ENCODE results near the gene AKAP8.
"Not testable (repeated sequence)": the region's sequence is repeated elsewhere in the genome, so short reads cannot be mapped to it uniquely, and the experiment has no call there.

AKAP8 gene

GRCh38 chr19:15372470-15372869 lies 7.1 kb downstream of the AKAP8 start:
- peaks cover 22% of the 10 kb centered on the region for H3K4me1 Mint-ChIP-seq (ENCODE audit: low read depth)
- H3K9me3 Mint-ChIP-seq: no peaks in the 10 kb centered on the region
- H3K4me3 Mint-ChIP-seq: no peak overlapping the region
- H3K36me3 Mint-ChIP-seq (ENCODE audit: low read depth): peaks cover 48% of the 10 kb centered on the region
- no peaks in the 10 kb centered on the region for H3K27me3 Mint-ChIP-seq
- H3K27ac Mint-ChIP-seq: no peak overlapping the region

GRCh38 chr19:15371786-15372380 lies 7.7 kb downstream of the AKAP8 start:
- Mint-ChIP-seq H3K27ac (no peak overlapping the region), H3K4me1 (ENCODE audit: low read depth) (peaks cover 18% of the 10 kb centered on the region), H3K36me3 (ENCODE audit: low read depth) (peaks cover 49% of the 10 kb centered on the region), H3K27me3 (no peaks in the 10 kb centered on the region), H3K4me3 (no peak overlapping the region), H3K9me3 (no peaks in the 10 kb centered on the region)

GRCh38 chr19:15371119-15371518 lies 8.5 kb downstream of the AKAP8 start:
- Mint-ChIP-seq H3K36me3 (ENCODE audit: low read depth) (peaks cover 50% of the 10 kb centered on the region), H3K9me3 (no peaks in the 10 kb centered on the region), H3K4me3 (no peak overlapping the region), H3K27me3 (no peaks in the 10 kb centered on the region), H3K4me1 (ENCODE audit: low read depth) (peaks cover 14% of the 10 kb centered on the region), H3K27ac (no peak overlapping the region)

GRCh38 chr19:15369594-15369891 lies 10.0 kb downstream of the AKAP8 start:
- no peak overlapping the region for H3K4me3 Mint-ChIP-seq
- no peak overlapping the region for H3K27ac Mint-ChIP-seq
- peaks cover 10% of the 10 kb centered on the region for H3K4me1 Mint-ChIP-seq (ENCODE audit: low read depth)
- H3K36me3 Mint-ChIP-seq (ENCODE audit: low read depth): peaks cover 62% of the 10 kb centered on the region
- no peaks in the 10 kb centered on the region for H3K9me3 Mint-ChIP-seq
- no peaks in the 10 kb centered on the region for H3K27me3 Mint-ChIP-seq

GRCh38 chr19:15368798-15369593 lies 10.6 kb downstream of the AKAP8 start:
- no peaks in the 10 kb centered on the region for H3K27me3 Mint-ChIP-seq
- H3K9me3 Mint-ChIP-seq: no peaks in the 10 kb centered on the region
- no peak overlapping the region for H3K4me3 Mint-ChIP-seq
- H3K4me1 Mint-ChIP-seq (ENCODE audit: low read depth): peaks cover 10% of the 10 kb centered on the region
- peaks cover 62% of the 10 kb centered on the region for H3K36me3 Mint-ChIP-seq (ENCODE audit: low read depth)
- H3K27ac Mint-ChIP-seq: peak overlapping the region; percentile 36

- peaks cover 63% of the 10 kb centered on the region for H3K36me3 Mint-ChIP-seq (ENCODE audit: low read depth)
- no peak overlapping the region for H3K27ac Mint-ChIP-seq
- no peak overlapping the region for H3K4me3 Mint-ChIP-seq
These were observed 11.4 kb downstream of the AKAP8 start for GRCh38 chr19:15368051-15368632.

GRCh38 chr19:15367439-15367838 lies 12.1 kb downstream of the AKAP8 start:
- no peaks in the 10 kb centered on the region for H3K27me3 Mint-ChIP-seq
- no peak overlapping the region for H3K27ac Mint-ChIP-seq
- no peaks in the 10 kb centered on the region for H3K9me3 Mint-ChIP-seq
- peaks cover 4% of the 10 kb centered on the region for H3K4me1 Mint-ChIP-seq (ENCODE audit: low read depth)
- H3K36me3 Mint-ChIP-seq (ENCODE audit: low read depth): peaks cover 59% of the 10 kb centered on the region
- no peak overlapping the region for H3K4me3 Mint-ChIP-seq

More at GRCh38 chr19:15368051-15368632, 11.4 kb downstream of the AKAP8 start:
- no peaks in the 10 kb centered on the region for H3K9me3 Mint-ChIP-seq
- no peaks in the 10 kb centered on the region for H3K27me3 Mint-ChIP-seq
- H3K4me1 Mint-ChIP-seq (ENCODE audit: low read depth): peaks cover 7% of the 10 kb centered on the region

GRCh38 chr19:15365264-15365663 lies 14.3 kb downstream of the AKAP8 start:
- Mint-ChIP-seq H3K27ac (no peak overlapping the region), H3K4me3 (no peak overlapping the region), H3K9me3 (no peaks in the 10 kb centered on the region), H3K27me3 (no peaks in the 10 kb centered on the region), H3K36me3 (ENCODE audit: low read depth) (peaks cover 68% of the 10 kb centered on the region), H3K4me1 (ENCODE audit: low read depth) (no peaks in the 10 kb centered on the region)

- H3K27ac Mint-ChIP-seq; H3K4me3 Mint-ChIP-seq; H3K4me1 Mint-ChIP-seq (ENCODE audit: low read depth); H3K27me3 Mint-ChIP-seq; H3K9me3 Mint-ChIP-seq: not testable (repeated sequence)
- peaks cover 64% of the 10 kb centered on the region for H3K36me3 Mint-ChIP-seq (ENCODE audit: low read depth)
These were observed 15.8 kb downstream of the AKAP8 start for GRCh38 chr19:15363791-15364190.

GRCh38 chr19:15363048-15363447 lies 16.5 kb downstream of the AKAP8 start:
- H3K36me3 Mint-ChIP-seq (ENCODE audit: low read depth): peaks cover 64% of the 10 kb centered on the region
- not testable (repeated sequence) for H3K9me3 Mint-ChIP-seq; H3K27me3 Mint-ChIP-seq; H3K4me3 Mint-ChIP-seq; H3K4me1 Mint-ChIP-seq (ENCODE audit: low read depth); H3K27ac Mint-ChIP-seq

GRCh38 chr19:15360015-15360414 lies 19.6 kb downstream of the AKAP8 start:
- H3K27ac Mint-ChIP-seq; H3K4me3 Mint-ChIP-seq; H3K9me3 Mint-ChIP-seq; H3K27me3 Mint-ChIP-seq; H3K4me1 Mint-ChIP-seq (ENCODE audit: low read depth): not testable (repeated sequence)
- H3K36me3 Mint-ChIP-seq (ENCODE audit: low read depth): peaks cover 55% of the 10 kb centered on the region

- Mint-ChIP-seq H3K9me3 (no peaks in the 10 kb centered on the region), H3K27ac (peak overlapping the region; percentile 2), H3K27me3 (no peaks in the 10 kb centered on the region), H3K4me3 (no peak overlapping the region), H3K36me3 (ENCODE audit: low read depth) (peaks cover 63% of the 10 kb centered on the region), H3K4me1 (ENCODE audit: low read depth) (no peaks in the 10 kb centered on the region)
These were observed 20.7 kb downstream of the AKAP8 start for GRCh38 chr19:15358918-15359317.

GRCh38 chr19:15357906-15358305 lies 21.7 kb downstream of the AKAP8 start:
- Mint-ChIP-seq H3K4me1 (ENCODE audit: low read depth) (no peaks in the 10 kb centered on the region), H3K27me3 (no peaks in the 10 kb centered on the region), H3K4me3 (no peak overlapping the region), H3K27ac (no peak overlapping the region), H3K36me3 (ENCODE audit: low read depth) (peaks cover 65% of the 10 kb centered on the region), H3K9me3 (no peaks in the 10 kb centered on the region)

GRCh38 chr19:15354566-15355296 lies 24.9 kb downstream of the AKAP8 start:
- Mint-ChIP-seq H3K4me3 (no peak overlapping the region), H3K9me3 (no peaks in the 10 kb centered on the region), H3K4me1 (ENCODE audit: low read depth) (no peaks in the 10 kb centered on the region), H3K27me3 (no peaks in the 10 kb centered on the region), H3K27ac (no peak overlapping the region), H3K36me3 (ENCODE audit: low read depth) (peaks cover 46% of the 10 kb centered on the region)

GRCh38 chr19:15353908-15354307 lies 25.7 kb downstream of the AKAP8 start:
- Mint-ChIP-seq H3K36me3 (ENCODE audit: low read depth) (peaks cover 40% of the 10 kb centered on the region), H3K9me3 (no peaks in the 10 kb centered on the region), H3K4me3 (no peak overlapping the region), H3K4me1 (ENCODE audit: low read depth) (no peaks in the 10 kb centered on the region), H3K27me3 (no peaks in the 10 kb centered on the region), H3K27ac (no peak overlapping the region)
